ENCODE results near the gene DOCK6.

Gene DOCK6

DNA sequence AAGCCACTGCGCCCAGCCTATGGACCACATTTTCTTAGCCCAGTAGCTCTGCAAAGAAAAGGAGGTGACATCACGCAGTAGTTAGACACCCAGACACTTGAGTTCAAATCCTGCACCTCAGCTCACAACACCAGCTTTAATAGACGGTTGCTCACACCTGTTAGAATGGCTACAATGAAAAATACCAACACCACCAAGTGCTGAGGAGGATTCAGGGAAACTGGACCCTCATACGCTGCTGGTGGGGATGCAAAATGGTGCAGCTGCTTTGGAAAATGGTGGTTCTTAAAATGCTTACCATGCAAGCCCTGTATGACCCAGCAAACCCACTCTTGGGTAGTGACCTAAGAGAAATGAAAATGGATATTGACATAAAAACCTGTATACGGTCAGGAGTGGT is 11.7 kb upstream of the DOCK6 start:
- no peak for DNase-seq

DNA sequence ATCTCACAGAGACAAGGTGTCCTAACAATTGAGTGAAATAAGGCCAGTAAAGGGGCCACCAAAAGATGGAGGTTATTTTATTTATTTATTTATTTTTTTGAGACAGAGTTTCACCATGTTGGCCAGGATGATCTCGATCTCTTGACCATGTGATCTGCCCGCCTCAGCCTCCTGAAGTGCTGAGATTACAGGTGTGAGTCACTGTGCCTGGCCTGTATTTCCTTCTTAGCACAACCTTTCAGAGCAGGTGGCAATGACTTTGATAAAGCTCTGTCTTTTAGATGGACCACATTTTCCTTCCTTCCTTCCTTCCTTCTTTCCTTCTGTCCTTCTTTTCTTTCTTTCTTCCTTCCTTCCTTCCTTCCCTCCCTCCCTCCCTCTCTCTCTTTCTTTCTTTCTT is 11.0 kb upstream of the DOCK6 start:
- no peak for DNase-seq

- DNase-seq: no peak
These were observed 7.1 kb upstream of the DOCK6 start for GRCh38 chr19:11269408-11269807.

- peak in 2 of 4 experiments; percentile 11 to 21 for DNase-seq
These were observed 6.5 kb upstream of the DOCK6 start for GRCh38 chr19:11268783-11269267.

DNA sequence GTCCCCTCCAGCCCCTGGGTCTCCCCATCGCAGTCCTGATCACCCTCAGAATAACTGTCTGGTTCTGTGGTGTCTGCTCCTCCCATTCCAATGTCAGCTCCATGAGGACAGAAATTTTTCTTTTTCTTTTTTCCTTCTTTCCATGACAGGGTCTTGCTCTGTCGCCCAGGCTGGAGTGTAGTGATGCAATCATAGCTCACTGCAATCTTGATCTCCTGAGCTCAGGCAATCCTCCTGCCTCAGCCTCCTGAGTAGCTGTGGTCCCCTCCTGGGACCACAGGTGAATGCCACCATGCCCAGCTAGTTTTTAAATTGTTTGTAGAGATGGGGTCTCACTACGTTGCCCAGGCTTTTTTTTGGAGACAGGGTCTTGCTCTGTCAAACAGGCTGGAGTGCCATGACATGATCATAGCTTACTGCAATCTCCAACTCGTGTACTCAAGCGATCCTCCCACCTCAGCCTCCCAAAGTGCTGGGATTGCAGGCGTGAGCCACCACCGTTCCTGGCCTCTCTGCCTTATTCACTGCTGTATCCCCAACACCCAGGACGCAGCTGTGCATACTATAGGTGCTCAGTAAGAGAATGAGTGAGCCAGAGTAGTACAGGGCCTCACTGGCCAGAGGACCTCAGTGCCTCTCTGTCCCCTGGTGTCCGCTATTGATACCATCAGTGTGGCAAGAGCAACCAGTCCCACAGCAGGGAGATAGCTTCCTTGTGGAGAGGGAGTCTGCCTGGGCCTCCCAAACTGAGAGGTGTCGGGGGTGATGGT is 5.2 kb upstream of the DOCK6 start:
- DNase-seq: no peak

DNA sequence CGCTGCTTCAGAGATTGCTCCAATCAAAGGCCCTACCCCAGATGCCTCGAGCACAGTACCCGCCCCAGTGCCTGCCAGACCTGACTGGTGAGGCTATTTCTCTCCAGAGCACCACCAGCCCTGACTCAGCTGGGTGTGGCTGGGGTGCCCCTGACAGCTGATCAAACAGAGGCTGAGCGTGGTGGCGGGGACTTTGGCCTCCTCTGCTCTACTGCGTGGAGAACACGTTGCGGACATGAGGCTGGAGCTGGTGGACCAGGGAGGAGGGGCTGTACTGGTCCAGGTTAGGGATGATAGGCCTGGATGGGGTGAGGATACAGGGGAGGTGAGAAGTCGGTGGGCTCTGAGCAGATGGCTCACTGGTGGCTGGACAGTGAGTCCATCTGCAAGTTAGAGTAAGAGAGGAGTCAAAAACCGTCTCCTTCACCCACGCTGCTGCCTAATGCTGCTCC is 3.5 kb upstream of the DOCK6 start:
- DNase-seq: no peak

- DNase-seq: no peak
These were observed 3.0 kb upstream of the DOCK6 start for GRCh38 chr19:11265177-11265784.

DNA sequence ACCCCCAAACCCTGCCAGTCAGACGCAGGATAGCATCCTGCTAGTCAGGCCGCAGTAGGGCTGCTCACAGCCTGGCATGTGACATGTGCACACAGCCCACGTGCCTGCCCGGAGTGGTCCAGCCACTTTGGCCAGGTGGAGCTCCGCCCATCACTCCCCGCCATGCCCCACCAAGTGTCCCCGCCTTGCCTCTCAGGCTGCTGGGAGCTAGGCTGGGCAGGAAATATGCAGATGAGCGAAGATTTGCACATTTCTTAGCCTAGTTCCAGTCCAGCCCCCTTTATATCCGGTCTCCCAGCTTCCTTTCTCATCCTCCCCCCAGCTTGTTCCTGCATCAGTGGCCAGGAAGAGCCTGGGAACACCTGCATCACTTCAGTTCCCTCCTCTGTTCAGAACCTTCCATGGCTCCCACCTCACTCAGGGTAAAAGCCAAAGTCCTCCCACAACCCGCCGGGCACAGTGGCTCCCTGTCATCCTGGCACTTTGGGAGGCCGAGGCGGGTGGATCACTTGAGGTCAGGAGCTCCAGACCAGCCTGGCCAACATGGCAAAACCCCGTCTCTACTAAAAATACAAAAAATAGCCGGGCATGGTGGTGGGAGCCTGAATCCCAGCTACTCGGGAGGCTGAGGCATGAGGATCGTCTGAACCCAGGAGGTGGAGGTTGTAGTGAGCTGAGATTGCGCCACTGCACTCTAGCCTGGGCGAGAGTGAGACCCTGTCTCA is 2.3 kb upstream of the DOCK6 start:
- no peak for DNase-seq

DNA sequence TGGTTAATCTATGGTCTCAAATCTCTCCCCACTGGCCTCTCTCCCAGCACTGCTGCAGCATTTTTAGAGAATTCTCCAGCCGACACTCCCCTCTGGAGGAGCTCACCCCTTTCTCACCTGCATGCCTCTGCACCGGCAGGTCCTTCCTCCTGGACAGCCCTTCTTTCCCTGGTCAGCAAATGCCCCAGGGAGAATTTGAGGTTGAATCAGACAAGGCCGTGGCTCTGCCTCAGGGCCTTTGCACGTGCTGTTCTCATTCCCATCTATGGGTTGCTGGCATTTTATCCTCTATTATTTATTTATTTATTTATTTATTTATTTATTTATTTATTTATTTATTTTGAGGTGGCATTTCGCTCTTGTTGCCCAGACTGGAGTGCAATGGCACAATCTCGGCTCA is 1.4 kb upstream of the DOCK6 start:
- no peak for DNase-seq

DNA sequence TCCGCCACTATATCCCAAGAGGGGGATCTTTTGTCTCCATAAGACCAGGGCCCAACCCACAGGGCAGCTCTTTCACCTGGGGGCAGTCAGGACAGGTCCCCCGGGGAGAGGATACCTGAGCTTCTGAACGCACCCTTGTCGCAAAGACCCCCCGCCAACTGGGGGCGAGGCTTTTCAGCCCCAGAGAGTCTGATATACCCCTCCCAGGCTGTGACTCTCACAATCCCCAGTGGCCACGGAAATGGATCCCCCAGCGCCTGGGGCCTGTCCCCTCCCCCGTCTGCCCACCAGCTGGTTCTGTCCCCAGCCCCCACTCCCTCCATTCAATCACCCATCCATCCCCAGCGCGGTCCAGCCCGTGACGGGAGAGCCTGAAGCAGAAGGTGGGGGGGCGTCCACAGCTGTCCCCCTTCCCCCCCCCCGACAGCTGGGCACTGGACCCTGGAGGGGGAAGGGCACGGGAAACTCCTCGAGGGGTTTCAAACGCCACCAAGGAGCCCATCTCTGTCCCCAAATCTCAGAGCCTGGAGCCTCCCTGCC is 823 bp downstream of the DOCK6 start:
- no peak for DNase-seq

DNA sequence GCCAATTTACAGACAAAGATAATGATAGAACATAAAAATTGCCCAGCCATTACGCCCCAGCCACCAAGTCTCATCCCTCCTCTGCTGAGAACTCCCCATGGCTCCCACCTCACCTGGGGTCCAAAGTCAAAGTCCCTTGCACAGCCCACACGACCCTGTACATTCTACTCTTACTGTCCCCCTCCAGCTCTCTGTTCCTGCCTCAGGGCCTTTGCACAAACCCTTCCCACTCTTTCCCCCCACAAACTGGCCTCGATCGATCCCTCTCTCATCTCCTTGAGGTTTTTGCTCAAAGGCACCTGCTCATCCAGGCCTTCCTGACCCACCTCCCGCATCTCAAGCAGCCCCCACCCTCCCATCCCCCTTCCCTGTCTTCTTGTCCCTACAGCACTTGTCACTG is 1.3 kb downstream of the DOCK6 start:
- no peak for DNase-seq

DNA sequence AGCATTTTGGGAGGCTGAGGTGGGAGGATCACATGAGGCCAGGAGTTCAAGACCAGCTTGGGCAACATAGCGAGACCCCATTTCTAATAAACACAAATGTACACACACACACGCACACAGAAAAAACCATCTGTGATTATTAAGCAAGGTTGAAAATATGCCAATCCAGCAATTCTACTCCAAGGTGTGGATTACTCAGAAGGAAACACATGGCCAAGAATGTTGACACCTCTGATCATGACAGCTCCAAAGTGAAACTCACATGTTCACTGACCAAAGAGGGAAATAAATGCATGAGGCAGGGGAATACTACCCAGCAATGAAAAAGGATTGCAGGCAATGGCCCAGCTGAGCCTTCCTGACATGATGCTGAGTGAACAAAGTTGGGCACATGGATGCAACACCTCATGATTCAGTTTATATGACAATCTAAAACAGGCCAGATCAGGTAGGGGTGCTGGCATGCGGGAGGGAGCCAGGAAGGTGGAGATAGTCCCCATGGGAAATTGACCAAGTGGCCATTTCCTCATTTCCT is 4.4 kb downstream of the DOCK6 start:
- DNase-seq: no peak

DNA sequence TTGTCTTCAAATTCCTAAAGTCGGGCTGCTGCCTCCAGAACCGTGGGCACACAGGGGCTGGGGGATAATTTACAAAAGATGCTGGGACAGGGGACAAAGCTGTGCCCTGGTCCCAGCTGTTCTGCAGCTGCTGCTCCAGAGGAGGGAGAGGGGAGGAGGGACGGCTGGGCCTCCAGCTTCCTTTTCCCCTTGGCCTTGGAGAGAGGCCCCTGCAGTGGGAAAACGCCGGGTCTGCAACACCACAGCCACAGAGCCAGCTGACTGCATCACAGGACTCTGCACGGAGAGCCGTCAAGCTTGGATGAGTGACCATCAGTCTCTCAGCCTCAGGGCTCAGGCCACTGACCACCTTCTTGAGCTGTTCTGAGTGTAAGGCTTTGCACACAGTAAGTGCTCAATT is 6.1 kb downstream of the DOCK6 start:
- no peak for DNase-seq

DNA sequence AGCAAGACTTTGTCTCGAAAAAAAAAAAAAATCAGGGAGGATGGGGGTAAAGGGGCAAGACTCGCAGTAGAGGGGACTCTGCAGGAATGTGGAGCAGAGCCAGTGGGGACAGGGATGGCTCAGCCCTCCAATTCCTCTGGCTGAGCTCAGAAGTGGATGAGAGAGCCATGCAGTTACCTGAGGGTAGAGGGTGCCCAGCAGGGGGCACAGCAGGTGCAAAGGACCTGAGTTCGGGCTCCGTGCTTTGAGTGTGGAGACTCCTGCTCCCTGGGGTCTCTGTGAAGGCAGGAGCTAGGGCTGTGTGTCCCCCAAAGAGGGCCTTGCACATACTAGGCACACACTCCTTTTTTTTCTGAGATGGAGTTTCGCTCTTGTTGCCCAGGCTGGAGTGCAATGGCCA is 7.7 kb downstream of the DOCK6 start:
- DNase-seq: no peak

- no peak for DNase-seq
These were observed 9.5 kb downstream of the DOCK6 start for GRCh38 chr19:11252665-11253355.

DNA sequence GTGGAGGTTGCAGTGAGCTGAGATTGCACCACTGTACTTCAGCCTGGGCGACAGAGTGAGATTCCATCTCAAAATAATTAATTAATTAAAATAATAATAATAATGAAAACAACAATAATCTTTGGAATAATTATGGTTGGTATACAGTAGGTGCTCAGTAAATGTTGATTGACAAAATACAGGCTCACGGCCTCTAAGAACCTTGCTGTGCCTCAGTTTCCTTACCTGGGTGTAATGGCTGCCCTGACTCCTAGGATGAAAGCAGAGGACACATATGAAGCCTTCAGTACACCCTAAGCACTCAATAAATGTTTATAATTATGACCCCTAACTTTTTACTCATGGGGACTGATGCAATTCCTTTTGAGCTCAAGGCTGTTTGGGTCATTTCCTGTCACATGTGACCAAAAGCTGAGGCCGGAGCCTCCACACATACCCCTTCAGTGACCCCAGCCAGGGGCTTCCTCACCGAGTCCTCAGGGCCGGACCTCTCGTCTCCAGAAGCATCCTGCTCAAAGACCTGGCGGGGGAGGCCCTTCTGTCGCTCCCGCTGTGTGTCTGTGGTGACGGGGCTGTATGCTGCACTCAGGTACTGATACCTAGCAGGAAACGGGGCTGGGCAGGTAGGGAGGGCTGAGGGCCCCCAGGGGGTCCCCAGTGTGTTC is 10.5 kb downstream of the DOCK6 start:
- DNase-seq: no peak

DNA sequence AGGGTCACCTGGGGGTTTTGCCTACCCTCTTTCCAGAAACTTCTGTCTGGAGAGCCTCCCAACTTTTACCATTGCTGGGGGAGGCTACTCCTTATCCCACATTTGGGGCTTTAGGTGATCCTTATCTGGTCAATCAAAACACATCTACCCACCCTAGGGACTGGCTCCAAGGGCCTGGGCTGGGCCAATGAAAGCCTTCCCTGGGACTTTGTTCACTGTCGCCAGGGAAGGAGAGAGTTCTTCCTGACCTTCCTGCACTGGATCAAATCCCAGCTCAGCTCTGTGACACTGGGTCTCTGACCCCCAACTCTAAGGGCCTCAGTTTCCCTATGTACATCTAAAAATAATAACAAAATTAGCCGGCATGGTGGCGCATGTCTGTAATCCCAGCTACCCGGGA is 11.1 kb downstream of the DOCK6 start:
- no peak for DNase-seq

DNA sequence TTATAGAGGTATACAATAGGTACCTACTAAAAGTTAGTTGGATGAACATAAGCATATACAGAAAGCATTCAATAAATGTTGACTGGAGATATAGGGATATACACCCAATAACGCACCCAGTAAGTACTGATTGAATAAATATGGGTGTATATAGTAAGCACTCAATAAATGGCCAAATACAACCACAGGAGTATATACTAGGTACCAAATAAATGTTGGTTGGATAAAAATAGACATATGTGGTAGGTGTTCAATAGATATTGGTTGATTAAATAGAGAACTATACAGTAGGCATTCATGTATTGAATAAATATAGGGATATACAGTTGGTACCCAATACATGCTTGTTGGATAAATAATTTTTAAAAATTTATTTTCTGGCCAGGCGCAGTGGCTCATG is 13.5 kb downstream of the DOCK6 start:
- no peak for DNase-seq

DNA sequence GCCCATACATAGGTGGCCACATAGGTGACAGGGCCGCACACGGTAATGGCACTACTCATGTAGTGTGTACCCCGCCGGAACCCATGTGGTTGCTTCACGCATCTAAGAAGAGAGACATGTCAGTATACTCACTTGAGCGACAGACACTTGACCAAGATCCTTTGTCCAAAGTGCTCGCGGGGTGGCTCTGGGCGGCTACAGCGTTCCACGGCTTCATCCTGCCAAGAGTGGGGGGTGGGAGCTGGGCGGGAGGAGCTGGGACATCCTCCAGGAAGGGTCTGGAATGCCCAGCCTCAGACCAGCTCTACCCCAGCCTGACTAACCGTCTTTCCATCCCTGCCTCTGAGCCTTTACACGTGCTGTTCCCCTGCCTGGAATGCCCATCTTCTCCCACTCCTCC is 14.4 kb downstream of the DOCK6 start:
- DNase-seq: no peak

DNA sequence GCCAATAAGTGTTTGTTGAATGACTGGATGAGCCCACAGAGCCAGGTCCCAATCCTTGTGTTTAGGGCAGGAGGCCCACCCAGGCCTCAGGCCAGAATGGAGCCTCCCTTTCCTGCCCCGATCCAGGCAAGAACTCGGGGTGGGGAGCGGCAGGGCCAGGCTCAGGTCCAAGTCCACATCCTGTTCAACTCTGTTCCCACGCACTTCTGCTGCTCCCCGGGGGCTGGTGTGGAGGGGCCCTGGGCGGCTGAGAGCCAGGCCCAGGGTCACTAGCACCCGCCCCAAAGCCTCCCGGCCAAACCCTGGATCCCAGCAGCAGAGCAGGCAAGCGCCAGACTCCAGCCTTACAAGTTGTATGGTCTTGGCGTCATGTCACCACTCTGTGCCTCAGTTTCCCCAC is 14.9 kb downstream of the DOCK6 start:
- no peak for DNase-seq

DNA sequence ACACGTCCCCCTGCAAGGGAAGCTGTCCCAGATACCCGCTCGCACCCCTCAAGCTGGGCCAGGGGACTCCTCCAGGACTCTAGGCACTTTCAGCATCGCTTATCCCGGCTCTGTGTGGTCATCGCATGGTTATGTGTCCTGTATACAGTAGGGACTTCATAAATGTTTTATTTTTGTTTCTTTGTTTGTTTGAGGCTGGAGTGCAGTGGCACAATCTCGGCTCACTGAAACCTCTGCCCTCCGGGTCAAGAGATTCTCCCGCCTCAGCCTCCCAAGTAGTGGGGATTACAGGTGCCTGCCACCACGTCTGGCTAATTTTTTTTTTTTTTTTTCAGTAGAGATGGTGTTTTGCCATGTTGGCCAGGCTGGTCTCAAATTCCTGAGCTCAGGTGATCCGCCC is 15.4 kb downstream of the DOCK6 start:
- DNase-seq: no peak
